Cardiac septum (tissue), 1 donor: ENCODE measurements around the gene BNC2. TPM values are rescaled to one million over a fixed set of nuclear protein-coding genes. Genes with fewer than 3 reads are reported as not detected.
"Not testable (repeated sequence)": the region's sequence is repeated elsewhere in the genome, so short reads cannot be mapped to it uniquely, and the experiment has no call there.

ENCODE experiments used
- DNase-seq: peaks from one replicate; pipeline ENCODE4 v3.0.0-alpha.2; 2020; ENCODE audit warnings: low spot score
- intact Hi-C: fragments of 100-400 bp; cut with DNase I; formaldehyde crosslinking; loops from one replicate; pipeline ENCODE4 v1.14.0; 2022
- total RNA-seq: library from RNA; stranded (reverse); fragmentation: NEBNext Ultra II Directional; extraction: Animal tissue kit (Norgen Biotek cat#: 25700); gene quantifications from one replicate; pipeline ENCODE4 v1.2.1, GENCODE V29; 2021
- donor health status: DM: no; HTN: no; CAD: no.

The BNC2 gene
- total RNA-seq, 1 donor from 2014 or later, result 6.6 TPM

DNA sequence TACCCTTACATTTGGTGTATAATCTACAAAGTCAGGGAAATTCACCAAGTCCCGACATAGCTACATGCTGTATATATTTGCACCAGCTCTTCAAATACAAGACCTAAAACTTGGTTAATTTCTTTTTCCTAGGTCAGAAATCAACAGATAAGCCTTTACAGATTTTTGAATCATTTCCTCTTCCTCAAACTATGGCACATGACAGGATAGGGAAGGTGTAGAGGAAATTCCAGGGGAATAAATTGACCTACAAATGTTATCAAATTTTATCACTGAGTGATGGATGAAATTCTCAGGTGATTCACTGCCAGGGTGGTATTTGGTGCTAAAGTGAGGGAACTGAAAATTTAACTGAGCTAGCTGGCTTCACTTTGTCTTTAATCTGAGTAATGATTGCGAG lies 360.0 kb downstream of the BNC2 start:
- no peak for DNase-seq
- intact Hi-C loops, result no loop called here

- no peak for DNase-seq
- intact Hi-C loops, result no loop called here
Measured at GRCh38 chr9:16509997-16510396, 360.5 kb downstream of the BNC2 start.

DNA sequence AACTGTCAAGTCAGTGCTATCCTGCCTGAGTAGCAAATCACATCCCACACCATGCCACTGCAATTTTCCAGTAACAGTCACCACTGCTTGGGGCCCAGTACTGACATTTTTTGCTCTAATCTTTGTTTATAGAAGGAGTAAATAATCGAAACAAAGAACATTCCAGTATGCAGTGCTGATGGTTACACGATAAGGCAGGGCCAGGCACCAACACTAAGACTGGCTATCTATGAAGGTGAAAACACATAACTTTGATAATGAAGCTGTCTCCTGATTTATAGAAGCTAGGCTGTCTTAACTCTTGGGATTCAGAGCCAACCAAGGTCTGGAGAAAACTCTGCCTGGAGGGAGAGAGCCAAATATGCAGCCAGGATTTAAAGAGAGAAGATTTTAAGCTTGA lies 365.3 kb downstream of the BNC2 start:
- intact Hi-C loops, result no loop called here
- no peak for DNase-seq

GRCh38 chr9:16501726-16502125 lies 368.7 kb downstream of the BNC2 start:
- intact Hi-C loops, result no loop called here
- DNase-seq, result no peak

DNA sequence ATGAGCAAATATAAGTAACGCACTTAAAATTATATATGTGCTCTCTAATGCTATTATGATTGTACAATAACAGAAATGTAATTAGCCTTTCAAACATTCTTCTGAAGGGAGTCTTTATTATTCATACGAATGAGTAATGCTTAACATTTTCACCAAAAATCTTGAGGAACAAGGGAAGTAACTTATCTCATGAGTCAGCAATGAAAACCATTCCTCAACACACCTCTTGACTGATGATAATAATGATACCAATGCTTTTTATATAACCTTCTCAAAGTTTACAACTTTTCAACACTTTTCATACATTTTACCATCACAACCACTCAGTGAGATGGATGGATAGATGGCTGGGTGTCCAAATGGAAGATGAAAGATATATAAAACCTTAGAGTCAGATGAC lies 369.3 kb downstream of the BNC2 start:
- intact Hi-C loops, result no loop called here
- DNase-seq, result no peak

GRCh38 chr9:16500386-16500785 lies 370.1 kb downstream of the BNC2 start:
- intact Hi-C loops, result no loop called here
- DNase-seq, result no peak

- no peak for DNase-seq
- intact Hi-C loops, result no loop called here
Measured at GRCh38 chr9:16499892-16500291, 370.6 kb downstream of the BNC2 start.

DNA sequence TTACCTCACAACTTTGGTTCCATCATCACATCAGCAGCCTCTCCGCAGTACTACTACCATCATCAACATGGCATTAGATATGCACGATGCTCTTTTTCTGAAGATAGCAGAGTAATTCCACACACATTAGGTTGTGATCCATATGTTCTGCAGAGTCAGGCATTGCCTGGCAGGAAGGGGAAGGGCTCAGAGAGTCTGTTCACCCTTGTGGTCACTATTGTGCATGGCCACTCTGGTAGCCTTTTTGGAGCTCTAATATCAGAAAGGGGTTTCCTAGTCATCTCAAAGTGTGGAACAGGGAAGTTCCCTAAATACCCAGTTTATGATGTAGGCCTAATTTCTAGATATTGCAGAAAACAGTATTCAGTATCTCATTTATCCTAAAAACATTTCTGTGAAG lies 373.6 kb downstream of the BNC2 start:
- intact Hi-C loops, result no loop called here

DNA sequence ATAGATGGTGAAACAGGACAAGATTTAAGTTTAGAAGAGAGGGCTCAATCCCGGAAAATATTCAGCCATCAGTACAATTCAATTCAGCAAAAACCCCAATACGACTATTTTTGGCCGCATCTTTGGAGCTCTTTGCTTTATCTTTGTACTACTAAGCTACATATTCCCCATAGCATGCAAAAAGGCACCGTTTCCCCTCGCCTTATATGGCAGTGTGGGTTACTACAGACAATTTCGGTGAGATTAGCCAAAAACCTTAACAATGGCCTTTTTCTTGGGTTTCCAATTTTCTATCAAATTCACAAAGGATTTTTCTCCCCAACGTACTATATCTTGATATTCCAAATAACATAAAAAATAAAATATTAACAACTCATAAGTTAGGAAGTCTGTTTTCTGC lies 382.6 kb downstream of the BNC2 start:
- no peak for DNase-seq
- intact Hi-C loops, result no loop called here

More for the DNA sequence above, 373.6 kb downstream of the BNC2 start:
- DNase-seq, result no peak

DNA sequence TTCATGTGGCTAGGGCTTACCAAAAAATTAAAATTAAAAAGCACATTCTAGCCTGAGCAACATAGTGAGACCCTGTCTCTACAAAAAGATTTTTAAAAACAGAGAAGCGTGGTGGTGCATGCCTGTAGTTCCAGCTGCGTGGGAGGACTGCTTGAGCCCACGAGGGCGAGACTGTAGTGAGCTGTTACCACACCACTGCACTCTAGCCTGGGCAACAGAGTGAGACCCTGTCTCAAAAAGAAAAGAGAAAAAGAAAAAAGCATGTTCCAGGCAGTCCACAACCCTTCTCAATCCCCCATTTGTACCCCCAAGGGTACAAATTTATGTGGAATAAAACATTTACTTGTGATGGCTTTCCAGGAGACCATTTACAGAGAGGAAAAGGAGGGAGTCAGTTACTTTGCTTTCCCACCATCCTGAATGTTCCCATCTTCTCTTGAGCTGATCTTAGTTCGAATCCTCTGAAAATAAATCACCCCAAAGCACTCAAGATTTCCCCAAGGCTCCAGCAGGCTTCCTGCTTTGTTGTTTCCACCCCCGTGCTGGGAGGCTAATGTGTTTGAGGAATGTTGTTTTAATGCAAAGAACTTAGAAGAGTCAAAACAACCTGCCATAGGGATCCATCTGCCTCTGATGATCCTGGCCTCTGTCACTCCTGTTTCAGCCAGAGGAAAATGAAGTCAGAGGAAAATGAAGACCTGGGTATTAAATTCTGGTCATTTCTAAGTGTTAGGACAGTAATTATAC lies 384.7 kb downstream of the BNC2 start:
- no peak for DNase-seq

GRCh38 chr9:16485160-16485559 lies 385.3 kb downstream of the BNC2 start:
- no peak for DNase-seq
- intact Hi-C loops, result no loop called here

More for the DNA sequence above, 384.7 kb downstream of the BNC2 start:
- intact Hi-C loops, result no loop called here

DNA sequence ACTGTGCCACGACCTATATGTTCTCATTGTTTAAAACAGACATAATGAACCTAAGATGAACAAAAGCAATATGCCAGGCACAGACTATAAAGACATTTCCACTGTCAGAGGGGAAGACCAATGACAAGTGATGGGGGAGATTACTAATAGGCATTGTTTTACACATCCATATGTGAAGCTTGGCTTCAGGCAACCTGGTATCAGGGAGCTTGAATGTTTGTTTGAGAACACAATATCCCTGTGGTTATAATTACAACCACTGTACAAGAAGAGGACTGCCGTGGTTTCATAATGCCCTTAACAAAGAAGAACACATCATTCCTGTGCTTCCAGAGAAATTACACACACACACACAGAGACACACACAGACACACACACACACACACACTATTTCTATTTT lies 385.7 kb downstream of the BNC2 start:
- no peak for DNase-seq

GRCh38 chr9:16484180-16484579 lies 386.3 kb downstream of the BNC2 start:
- intact Hi-C loops, result no loop called here
- no peak for DNase-seq

More for the DNA sequence above, 385.7 kb downstream of the BNC2 start:
- intact Hi-C loops, result no loop called here

DNA sequence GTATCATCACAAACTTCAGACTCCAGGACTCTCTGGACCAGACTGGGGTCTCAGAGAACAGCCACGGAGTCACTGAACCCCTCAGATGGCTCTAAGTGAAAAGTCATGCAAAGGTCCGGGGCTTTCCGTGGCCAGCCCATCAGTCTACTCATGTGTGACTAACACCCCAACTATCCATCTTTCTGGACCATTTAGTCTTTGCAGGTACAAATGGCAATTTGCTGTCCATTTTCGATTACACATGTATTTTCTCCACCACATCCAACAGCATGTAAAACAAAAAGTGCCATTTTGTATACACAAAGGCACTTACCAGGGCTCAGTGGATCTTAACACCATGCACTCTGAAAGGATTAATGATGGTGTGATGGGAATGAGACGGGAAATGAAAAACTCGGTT lies 387.7 kb downstream of the BNC2 start:
- no peak for DNase-seq
- intact Hi-C loops, result no loop called here

DNA sequence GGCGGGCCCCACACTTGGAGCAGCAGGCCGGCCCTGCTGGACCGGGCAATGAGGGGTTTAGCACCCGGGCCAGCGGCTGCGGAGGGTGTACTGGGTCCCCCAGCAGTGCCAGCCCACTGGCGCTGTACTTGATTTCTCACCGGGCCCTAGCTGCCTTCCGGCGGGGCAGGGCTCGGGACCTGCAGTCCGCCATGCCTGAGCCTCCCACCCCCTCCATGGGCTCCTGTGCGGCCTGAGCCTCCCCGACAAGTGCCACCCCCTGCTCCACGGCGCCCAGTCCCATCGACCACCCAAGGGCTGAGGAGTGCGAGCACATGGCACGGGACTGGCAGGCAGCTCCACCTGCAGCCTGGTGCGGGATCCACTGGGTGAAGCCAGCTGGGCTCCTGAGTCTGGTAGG lies 389.9 kb downstream of the BNC2 start:
- intact Hi-C loops, DNase-seq: not testable (repeated sequence)

DNA sequence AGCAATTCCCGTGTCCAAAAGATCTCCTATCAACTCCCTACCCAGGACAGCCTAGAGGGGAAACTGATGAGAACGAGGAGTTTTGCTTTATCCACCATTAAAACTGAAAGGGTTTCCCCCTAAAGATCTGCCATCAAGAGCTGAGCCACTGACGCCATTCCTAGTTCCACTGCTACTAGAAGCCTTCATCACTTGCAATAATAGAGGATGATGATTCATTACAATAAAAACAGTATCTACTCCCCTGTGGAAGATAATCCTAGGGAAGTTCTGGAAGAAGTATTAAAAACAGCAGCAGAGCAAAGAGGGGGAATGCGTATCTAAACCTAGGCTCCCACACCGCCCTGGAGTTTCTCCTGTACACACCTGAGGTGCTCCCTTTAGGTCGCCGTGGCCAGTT lies 394.5 kb downstream of the BNC2 start:
- intact Hi-C loops, result no loop called here
- DNase-seq, result no peak

DNA sequence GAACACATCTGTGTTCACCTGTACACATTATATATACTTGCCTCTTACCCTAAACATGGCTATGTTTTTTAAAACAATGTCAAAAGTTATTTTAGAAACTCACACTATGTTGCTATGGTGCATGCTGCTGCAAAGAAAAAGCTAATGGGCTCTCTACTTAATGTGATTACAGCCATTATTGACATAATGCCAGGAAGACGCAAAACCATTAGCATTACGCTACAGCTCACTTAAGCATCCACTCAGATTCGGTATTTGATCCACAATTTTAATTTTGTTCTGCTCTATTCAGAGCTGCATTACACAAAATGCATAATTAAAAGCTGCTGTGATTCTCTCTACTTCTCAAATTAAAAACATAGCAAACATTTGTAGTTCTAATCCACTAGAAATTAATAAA lies 395.2 kb downstream of the BNC2 start:
- DNase-seq, result no peak
- intact Hi-C loops, result no loop called here

GRCh38 chr9:16469184-16469583 lies 401.3 kb downstream of the BNC2 start:
- intact Hi-C loops, result no loop called here
- no peak for DNase-seq

DNA sequence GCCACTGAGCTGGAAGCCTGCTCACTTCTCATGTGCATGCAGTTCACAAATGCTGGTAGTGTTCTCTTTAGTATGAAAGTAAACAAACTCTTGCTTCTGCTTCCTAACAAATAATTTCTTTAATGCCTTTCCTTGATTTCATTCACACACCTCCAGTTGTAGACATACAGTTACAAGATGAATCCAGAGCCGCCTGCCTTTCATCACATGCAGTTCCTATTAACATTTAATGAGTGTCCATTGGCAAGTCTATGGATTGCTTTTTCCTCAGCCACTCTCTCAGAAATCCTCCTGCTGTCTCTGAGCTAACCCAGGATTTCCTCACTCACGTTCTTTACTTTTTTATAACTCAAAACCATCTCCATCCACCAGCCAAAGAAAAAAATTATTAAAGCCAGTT lies 408.6 kb downstream of the BNC2 start:
- no peak for DNase-seq
- intact Hi-C loops, result no loop called here

GRCh38 chr9:16461137-16461840 lies 409.2 kb downstream of the BNC2 start:
- intact Hi-C loops, result no loop called here
- DNase-seq, result no peak

DNA sequence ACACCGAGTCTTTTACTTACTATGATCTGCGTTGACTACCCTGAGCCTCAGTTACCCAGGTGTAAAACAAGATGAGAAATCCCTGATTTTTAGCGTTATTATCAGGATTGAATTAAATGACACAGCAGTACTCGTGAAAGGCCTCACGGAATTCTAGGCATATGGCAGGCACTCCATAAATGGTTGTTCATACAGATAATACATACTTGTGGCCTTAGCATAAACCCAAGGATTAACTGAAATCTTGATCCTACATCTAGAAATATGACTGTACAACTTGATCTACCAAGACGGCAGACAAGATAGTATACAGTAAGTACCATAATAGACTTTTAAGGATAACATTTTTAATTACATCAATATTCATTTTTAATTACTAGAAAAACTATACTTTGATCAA lies 409.8 kb downstream of the BNC2 start:
- intact Hi-C loops, result no loop called here
- no peak for DNase-seq
